Neural progenitor cell (in vitro differentiated cells): ENCODE measurements around the gene HNRNPDL. TPM values are rescaled to one million over a fixed set of nuclear protein-coding genes. Genes with fewer than 3 reads are reported as not detected.
"Not testable (repeated sequence)": the region's sequence is repeated elsewhere in the genome, so short reads cannot be mapped to it uniquely, and the experiment has no call there.

Experiments
- DNase-seq: peaks from one replicate; pipeline ENCODE4 v3.0.0-alpha.2; 2016; ENCODE audit warnings: low spot score
- H2AFZ ChIP-seq: fragments of 200-600 bp; sonication (generic); replicated peaks from 2 replicates; pipeline ENCODE4 v1.6.1; 2016; ENCODE audit warnings: antibody characterized with exemption
- H3F3A ChIP-seq: fragments of 200-600 bp; sonication (generic); 2 replicates; pipeline ENCODE4 v1.6.1; 2016; ENCODE audit warnings: antibody characterized with exemption, low read depth
- H3K27ac ChIP-seq: fragments of 200-600 bp; sonication (generic); 2 replicates; pipeline ENCODE4 v1.5.1; 2016; ENCODE audit warnings: mild to moderate bottlenecking
- H3K27me3 ChIP-seq: fragments of 200-600 bp; sonication (generic); 2 replicates; pipeline ENCODE4 v1.6.1; 2016; ENCODE audit warnings: mild to moderate bottlenecking, moderate library complexity
- H3K36me3 ChIP-seq: fragments of 200-600 bp; sonication (generic); 2 replicates; pipeline ENCODE4 v1.5.1; 2016
- H3K4me1 ChIP-seq: fragments of 200-600 bp; sonication (generic); 2 replicates; pipeline ENCODE4 v1.6.1; 2016; ENCODE audit warnings: mixed run types
- H3K4me2 ChIP-seq: fragments of 200-600 bp; sonication (generic); 2 replicates; pipeline ENCODE4 v1.6.1; 2016
- H3K4me3 ChIP-seq: fragments of 200-600 bp; sonication (generic); 2 replicates; pipeline ENCODE4 v1.5.1; 2016
- H3K79me2 ChIP-seq: fragments of 200-600 bp; sonication (generic); 2 replicates; pipeline ENCODE4 v1.6.1; 2016; ENCODE audit warnings: low read depth
- H3K9ac ChIP-seq: fragments of 200-600 bp; sonication (generic); 2 replicates; pipeline ENCODE4 v1.6.1; 2016
- H3K9me3 ChIP-seq: fragments of 200-600 bp; sonication (generic); 2 replicates; pipeline ENCODE4 v1.5.1; 2016; ENCODE audit warnings: low read depth
- H4K20me1 ChIP-seq: fragments of 200-600 bp; sonication (generic); 2 replicates; pipeline ENCODE4 v1.6.1; 2016; ENCODE audit warnings: low read depth
- H3K27ac Mint-ChIP-seq: 3 replicates; pipeline ENCODE4 v1.8.0; 2021; ENCODE audit warnings: mixed read lengths
- H3K27me3 Mint-ChIP-seq: 2 replicates; pipeline ENCODE4 v1.8.0; 2022; ENCODE audit warnings: low read depth, mild to moderate bottlenecking, inconsistent platforms, moderate library complexity, mixed read lengths; ENCODE audit not compliant: insufficient read depth
- H3K36me3 Mint-ChIP-seq: 3 replicates; pipeline ENCODE4 v1.8.0; 2021; ENCODE audit warnings: mixed read lengths
- H3K4me1 Mint-ChIP-seq: 3 replicates; pipeline ENCODE4 v1.8.0; 2021; ENCODE audit warnings: mixed read lengths
- H3K4me3 Mint-ChIP-seq: 3 replicates; pipeline ENCODE4 v1.8.0; 2021; ENCODE audit warnings: mild to moderate bottlenecking, moderate library complexity, mixed read lengths
- H3K9me3 Mint-ChIP-seq: 3 replicates; pipeline ENCODE4 v1.8.0; 2020; ENCODE audit warnings: mixed read lengths
- EZH2 ChIP-seq: fragments of 200-600 bp; sonication (generic); IDR thresholded peaks from 2 replicates; pipeline ENCODE4 v1.6.1; 2017; ENCODE audit warnings: antibody characterized with exemption, mild to moderate bottlenecking, moderate library complexity
- EZH2phosphoT487 ChIP-seq: fragments of 200-600 bp; sonication (generic); IDR thresholded peaks from 2 replicates; pipeline ENCODE4 v1.6.1; 2017; ENCODE audit warnings: antibody characterized with exemption
- total RNA-seq: library from RNA; depleted of rRNA; stranded (reverse); fragments of >200 nt; gene quantifications from 2 replicates; pipeline ENCODE4 v1.2.3, GENCODE V29; 2015; ENCODE audit warnings: low replicate concordance
- TF ChIP-seq, protein P1 (sequence below): fragments of 200-600 bp; sonication (generic); IDR thresholded peaks from 2 replicates; pipeline ENCODE4 v1.5.1; 2017; ENCODE audit warnings: antibody characterized with exemption, mild to moderate bottlenecking

HNRNPDL gene
- total RNA-seq, 1 donor from 2014 or later = 699 TPM

GRCh38 chr4:82401600-82401999, 28.7 kb downstream of the HNRNPDL start:
- H3K4me1 Mint-ChIP-seq = peaks cover 3% of the 10 kb centered on the region
- no peaks in the 10 kb centered on the region for H3K27me3 Mint-ChIP-seq
- H3K36me3 ChIP-seq = no peaks in the 10 kb centered on the region
- H3K79me2 ChIP-seq = no peaks in the 10 kb centered on the region
- no peaks in the 10 kb centered on the region for H4K20me1 ChIP-seq
- H3K27ac Mint-ChIP-seq = no peak overlapping the region
- no peaks in the 10 kb centered on the region for H3F3A ChIP-seq
- DNase-seq = no peak
- H3K4me1 ChIP-seq = no peaks in the 10 kb centered on the region
- H3K36me3 Mint-ChIP-seq = no peaks in the 10 kb centered on the region
- H3K27ac ChIP-seq = no peak overlapping the region
- H3K4me2 ChIP-seq = no peak overlapping the region
- peaks cover 4% of the 10 kb centered on the region for H3K9me3 Mint-ChIP-seq
- no peak overlapping the region for H3K9ac ChIP-seq
- H2AFZ ChIP-seq = no peak overlapping the region
- no peaks in the 10 kb centered on the region for H3K27me3 ChIP-seq
- no peak for TF ChIP-seq EZH2phosphoT487
- TF ChIP-seq, protein P1, sequence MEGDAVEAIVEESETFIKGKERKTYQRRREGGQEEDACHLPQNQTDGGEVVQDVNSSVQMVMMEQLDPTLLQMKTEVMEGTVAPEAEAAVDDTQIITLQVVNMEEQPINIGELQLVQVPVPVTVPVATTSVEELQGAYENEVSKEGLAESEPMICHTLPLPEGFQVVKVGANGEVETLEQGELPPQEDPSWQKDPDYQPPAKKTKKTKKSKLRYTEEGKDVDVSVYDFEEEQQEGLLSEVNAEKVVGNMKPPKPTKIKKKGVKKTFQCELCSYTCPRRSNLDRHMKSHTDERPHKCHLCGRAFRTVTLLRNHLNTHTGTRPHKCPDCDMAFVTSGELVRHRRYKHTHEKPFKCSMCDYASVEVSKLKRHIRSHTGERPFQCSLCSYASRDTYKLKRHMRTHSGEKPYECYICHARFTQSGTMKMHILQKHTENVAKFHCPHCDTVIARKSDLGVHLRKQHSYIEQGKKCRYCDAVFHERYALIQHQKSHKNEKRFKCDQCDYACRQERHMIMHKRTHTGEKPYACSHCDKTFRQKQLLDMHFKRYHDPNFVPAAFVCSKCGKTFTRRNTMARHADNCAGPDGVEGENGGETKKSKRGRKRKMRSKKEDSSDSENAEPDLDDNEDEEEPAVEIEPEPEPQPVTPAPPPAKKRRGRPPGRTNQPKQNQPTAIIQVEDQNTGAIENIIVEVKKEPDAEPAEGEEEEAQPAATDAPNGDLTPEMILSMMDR = no peak
- no peak overlapping the region for H3K4me3 Mint-ChIP-seq
- no peaks in the 10 kb centered on the region for H3K9me3 ChIP-seq
- no peak overlapping the region for H3K4me3 ChIP-seq

- H3K4me3 ChIP-seq = no peak overlapping the region
- H3K4me3 Mint-ChIP-seq = no peak overlapping the region
- H3K27ac ChIP-seq = no peak overlapping the region
- no peaks in the 10 kb centered on the region for H3K4me1 ChIP-seq
- no peak overlapping the region for H2AFZ ChIP-seq
- H3K4me2 ChIP-seq = no peak overlapping the region
- H3K9ac ChIP-seq = no peak overlapping the region
- H3K27me3 Mint-ChIP-seq = no peaks in the 10 kb centered on the region
- no peaks in the 10 kb centered on the region for H3K9me3 ChIP-seq
- H3K36me3 ChIP-seq = no peaks in the 10 kb centered on the region
- H3K4me1 Mint-ChIP-seq = no peaks in the 10 kb centered on the region
- no peaks in the 10 kb centered on the region for H3K36me3 Mint-ChIP-seq
- H3F3A ChIP-seq = no peaks in the 10 kb centered on the region
- TF ChIP-seq EZH2phosphoT487 = no peak
- TF ChIP-seq EZH2 = no peak
- TF ChIP-seq, protein P1 = no peak
- H3K27ac Mint-ChIP-seq = no peak overlapping the region
- DNase-seq = no peak
- H3K9me3 Mint-ChIP-seq = peaks cover 2% of the 10 kb centered on the region
- H3K79me2 ChIP-seq = no peaks in the 10 kb centered on the region
- H3K27me3 ChIP-seq = no peaks in the 10 kb centered on the region
- no peaks in the 10 kb centered on the region for H4K20me1 ChIP-seq
Measured at GRCh38 chr4:82398263-82398662, 32.0 kb downstream of the HNRNPDL start.

DNA sequence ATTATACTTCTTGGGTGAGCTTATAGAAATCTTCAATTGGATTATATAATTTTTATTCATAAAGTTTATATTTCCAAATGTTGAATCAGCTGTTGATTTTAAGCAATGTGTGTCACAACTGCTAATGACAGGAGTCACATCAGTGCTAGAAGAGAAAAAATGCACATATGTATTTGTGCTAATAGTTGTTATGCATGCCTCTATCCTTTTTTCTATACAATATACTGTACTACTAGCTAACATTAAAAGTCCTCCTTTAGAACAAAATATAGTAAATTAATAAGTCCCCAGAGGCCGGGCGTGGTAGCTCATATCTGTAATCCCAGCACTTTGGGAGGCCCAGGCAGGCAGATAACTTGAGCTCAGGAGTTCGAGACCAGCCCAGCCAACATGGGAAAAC, 32.7 kb downstream of the HNRNPDL start:
- DNase-seq = no peak
- H3K4me3 ChIP-seq = no peak overlapping the region
- H4K20me1 ChIP-seq = no peaks in the 10 kb centered on the region
- no peaks in the 10 kb centered on the region for H3K79me2 ChIP-seq
- Mint-ChIP-seq H3K36me3 (no peaks in the 10 kb centered on the region), H3K27ac (no peak overlapping the region), H3K4me1 (no peaks in the 10 kb centered on the region), H3K27me3 (no peaks in the 10 kb centered on the region), H3K9me3 (peaks cover 2% of the 10 kb centered on the region), H3K4me3 (no peak overlapping the region)
- H3K4me2 ChIP-seq = no peak overlapping the region
- H2AFZ ChIP-seq = no peak overlapping the region
- H3K9ac ChIP-seq = no peak overlapping the region
- no peaks in the 10 kb centered on the region for H3K36me3 ChIP-seq
- H3K4me1 ChIP-seq = no peaks in the 10 kb centered on the region
- TF ChIP-seq, protein P1 = no peak
- TF ChIP-seq EZH2 (no peak), EZH2phosphoT487 (no peak)
- no peak overlapping the region for H3K27ac ChIP-seq
- H3K9me3 ChIP-seq = no peaks in the 10 kb centered on the region
- H3K27me3 ChIP-seq = no peaks in the 10 kb centered on the region
- no peaks in the 10 kb centered on the region for H3F3A ChIP-seq

- Histone ChIP-seq H3K27ac (no peak overlapping the region), H3K4me1 (no peaks in the 10 kb centered on the region), H3K79me2 (no peaks in the 10 kb centered on the region), H3F3A (no peaks in the 10 kb centered on the region), H3K27me3 (no peaks in the 10 kb centered on the region), H2AFZ (no peak overlapping the region), H3K36me3 (no peaks in the 10 kb centered on the region), H3K9ac (no peak overlapping the region), H4K20me1 (no peaks in the 10 kb centered on the region), H3K9me3 (no peaks in the 10 kb centered on the region), H3K4me2 (no peak overlapping the region), H3K4me3 (no peak overlapping the region)
- Mint-ChIP-seq H3K4me3 (no peak overlapping the region), H3K27ac (no peak overlapping the region), H3K9me3 (no peaks in the 10 kb centered on the region), H3K27me3 (peaks cover 2% of the 10 kb centered on the region), H3K36me3 (no peaks in the 10 kb centered on the region), H3K4me1 (no peaks in the 10 kb centered on the region)
- no peak for DNase-seq
- TF ChIP-seq EZH2 = no peak
- no peak for TF ChIP-seq EZH2phosphoT487
- TF ChIP-seq, protein P1 = no peak
Measured at GRCh38 chr4:82394896-82395295, 35.4 kb downstream of the HNRNPDL start.

- not testable (repeated sequence) for H3K9me3 Mint-ChIP-seq, H3K4me1 Mint-ChIP-seq
Measured at GRCh38 chr4:82390061-82390460, 40.2 kb downstream of the HNRNPDL start.

More at GRCh38 chr4:82390061-82390460, 40.2 kb downstream of the HNRNPDL start:
- H3K27me3 Mint-ChIP-seq, H3F3A ChIP-seq, DNase-seq, H3K4me3 Mint-ChIP-seq, H3K36me3 ChIP-seq, H3K4me1 ChIP-seq, H2AFZ ChIP-seq, H3K27ac Mint-ChIP-seq, H3K27ac ChIP-seq, H3K9me3 ChIP-seq, H3K4me2 ChIP-seq, H4K20me1 ChIP-seq, H3K36me3 Mint-ChIP-seq, H3K27me3 ChIP-seq, H3K79me2 ChIP-seq, H3K9ac ChIP-seq, H3K4me3 ChIP-seq: not testable (repeated sequence)
